ENCODE data around the gene MDGA2. TPM values are rescaled to one million over a fixed set of nuclear protein-coding genes. Genes with fewer than 3 reads are reported as not detected.

The MDGA2 gene
- total and polyA plus RNA-seq, 2 of the 13 experiments (the other 11 are each of a cell fraction or from before 2014, with no cell fraction given) = not detected

GRCh38 chr14:47154276-47154797, 521.1 kb downstream of the MDGA2 start:
- TF ChIP-seq THAP7 (CRISPR knock-in tag; IDR thresholded peaks at IDR 0.05) (no peak), KMT2A (CRISPR knock-in tag; IDR thresholded peaks at IDR 0.05) (no peak), TRIM22 (IDR thresholded peaks at IDR 0.05) (no peak)
- peaks cover 12% of the 10 kb centered on the region; the same call in 1 of the 2 replicates for H3K9me3 ChIP-seq (ENCODE audit: low read length)
- no TSS peak for BruUV-seq (replicated peaks)
- H3K27me3 ChIP-seq (ENCODE audit: control insufficient read depth in 1 of 2, insufficient read depth in 2 of 2, low read length in 2 of 2) = no peaks in the 10 kb centered on the region
- ChIA-PET POLR2A (no interaction called here), CTCF (ENCODE audit: low intra/inter-chr PET ratio, low total read pairs) (no interaction called here)
- H3K9ac ChIP-seq (ENCODE audit: insufficient read depth, low read depth, low read length) = no peak overlapping the region
- H3K4me2 ChIP-seq (ENCODE audit: low read depth, low read length) = no peak overlapping the region
- no peak overlapping the region for H3K27ac ChIP-seq (ENCODE audit: extremely low read length, insufficient read depth, low read length)
- no peak overlapping the region for H3K4me3 ChIP-seq (replicated peaks in 1 of 3; ENCODE audit: insufficient read depth in 1 of 3, low read depth in 2 of 3, low read length in 3 of 3)
- ATAC-seq = no peak
- no peak for FAIRE-seq
- H3K4me1 ChIP-seq (ENCODE audit: insufficient read depth, low read length) = no peaks in the 10 kb centered on the region
- H4K20me1 ChIP-seq (ENCODE audit: insufficient read depth, low read length) = no peaks in the 10 kb centered on the region
- no peaks in the 10 kb centered on the region for H3K79me2 ChIP-seq (ENCODE audit: insufficient read depth, low read length)
- WGBS (ENCODE audit: low lambda C conversion rate) = 38% methylated on average over 5 of the region's 14 CpGs
- DNase-seq (ENCODE audit: low spot score) = no peak
- intact Hi-C loops (cut with micrococcal nuclease; ENCODE audit: unreplicated experiment) (no loop called here), in situ Hi-C loops (cut with HindIII; ENCODE audit: extremely low pct_ligation_motif_present, low pct_unique_long_range_greater_than_20kb) (no loop called here)
- no peak overlapping the region for H2AFZ ChIP-seq (ENCODE audit: low read length)
- H3K36me3 ChIP-seq (replicated peaks in 1 of 2; ENCODE audit: control insufficient read depth in 1 of 2, insufficient read depth in 2 of 2, low read length in 2 of 2) = no peaks in the 10 kb centered on the region

GRCh38 chr14:47153746-47154145, 521.7 kb downstream of the MDGA2 start:
- no TSS peak for BruUV-seq (replicated peaks)
- FAIRE-seq = no peak
- TF ChIP-seq ZNF253 (CRISPR knock-in tag; IDR thresholded peaks at IDR 0.05; ENCODE audit: borderline replicate concordance) (no peak), POLR2A (IDR thresholded peaks at IDR 0.05; ENCODE audit: insufficient read depth in 1 of 2, low read depth in 2 of 2, low read length in 2 of 2) (no peak), ZBTB42 (CRISPR knock-in tag; IDR thresholded peaks at IDR 0.05) (no peak), YEATS2 (CRISPR knock-in tag; IDR thresholded peaks at IDR 0.05; ENCODE audit: borderline replicate concordance) (no peak), PATZ1 (CRISPR knock-in tag; IDR thresholded peaks at IDR 0.05) (no peak), ZNF883 (CRISPR knock-in tag; IDR thresholded peaks at IDR 0.05; ENCODE audit: not compliant biosample characterization) (no peak), ZNF768 (CRISPR knock-in tag; IDR thresholded peaks at IDR 0.05) (no peak)
- Histone ChIP-seq H3K79me2 (ENCODE audit: insufficient read depth, low read length) (no peaks in the 10 kb centered on the region), H3K9ac (ENCODE audit: insufficient read depth, low read depth, low read length) (no peak overlapping the region), H4K20me1 (ENCODE audit: insufficient read depth, low read length) (no peaks in the 10 kb centered on the region), H3K4me2 (ENCODE audit: low read depth, low read length) (no peak overlapping the region), H3K36me3 (replicated peaks in 1 of 2; ENCODE audit: control insufficient read depth in 1 of 2, insufficient read depth in 2 of 2, low read length in 2 of 2) (no peaks in the 10 kb centered on the region), H3K27ac (ENCODE audit: extremely low read length, insufficient read depth, low read length) (no peak overlapping the region), H3K4me1 (ENCODE audit: insufficient read depth, low read length) (no peaks in the 10 kb centered on the region), H3K4me3 (replicated peaks in 1 of 3; ENCODE audit: insufficient read depth in 1 of 3, low read depth in 2 of 3, low read length in 3 of 3) (no peak overlapping the region), H3K9me3 (ENCODE audit: low read length) (peaks cover 12% of the 10 kb centered on the region; the same call in 1 of the 2 replicates), H2AFZ (ENCODE audit: low read length) (no peak overlapping the region), H3K27me3 (ENCODE audit: control insufficient read depth in 1 of 2, insufficient read depth in 2 of 2, low read length in 2 of 2) (no peaks in the 10 kb centered on the region)
- ATAC-seq = no peak
- ChIA-PET CTCF (ENCODE audit: low intra/inter-chr PET ratio, low total read pairs) (no interaction called here), POLR2A (no interaction called here)
- in situ Hi-C loops (cut with HindIII; ENCODE audit: extremely low pct_ligation_motif_present, low pct_unique_long_range_greater_than_20kb) (no loop called here), intact Hi-C loops (cut with micrococcal nuclease; ENCODE audit: unreplicated experiment) (no loop called here)
- no peak for DNase-seq (ENCODE audit: low spot score)

All from HepG2 (cell line).